IMR-90 (cell line): Measurements from ENCODE around the gene SVEP1. TPM values are rescaled to one million over a fixed set of nuclear protein-coding genes. Genes with fewer than 3 reads are reported as not detected.

ENCODE experiments used
- ATAC-seq: fragments of 200-7000 bp; cut with Tn5 transposase; 2 replicates; pipeline ENCODE4 v1.9.1; 2020; ENCODE audit warnings: low read depth, mild to moderate bottlenecking, moderate library complexity
- BruUV-seq: library from RNA; stranded (reverse); fragments of 400-500 nt; replicated peaks from 2 replicates; lab custom pipeline; 2021; lab: Mats Ljungman, UMichigan
- CTCF ChIA-PET: fragments of 300-600 bp; formaldehyde crosslinking; extraction: SDS; loops from one replicate; lab custom pipeline; 2021; ENCODE audit warnings: antibody characterized with exemption; lab: Yijun Ruan, JAX
- POLR2A ChIA-PET: fragments of 300-600 bp; sonication (Branson Sonifier 250); formaldehyde crosslinking; loops from one replicate; lab custom pipeline; 2022; ENCODE audit warnings: antibody characterized with exemption; ENCODE audit not compliant: unreplicated experiment; lab: Charles Lee
- DNase-seq: peaks from one replicate; pipeline ENCODE4 v3.0.0; 2013
- H2AFZ ChIP-seq: replicated peaks from 2 replicates; pipeline ENCODE3; 2013; ENCODE audit warnings: low read length, mild to moderate bottlenecking; ENCODE audit not compliant: poor library complexity
- H2AK5ac ChIP-seq: 2 replicates; pipeline ENCODE4 v1.6.1; 2013; ENCODE audit warnings: low read depth, low read length, inconsistent platforms
- H2AK9ac ChIP-seq: replicated peaks from 2 replicates; pipeline ENCODE3; 2013; ENCODE audit warnings: mild to moderate bottlenecking, low read depth, low read length, moderate library complexity; ENCODE audit not compliant: poor library complexity
- H2BK120ac ChIP-seq: 2 replicates; pipeline ENCODE4 v1.6.1; 2013; ENCODE audit warnings: low read depth, low read length, inconsistent platforms
- H2BK15ac ChIP-seq: 3 replicates; pipeline ENCODE4 v1.6.1; 2013; ENCODE audit warnings: low read depth, low read length, inconsistent platforms
- H2BK20ac ChIP-seq: 2 replicates; pipeline ENCODE4 v1.6.1; 2013; ENCODE audit warnings: low read depth, mild to moderate bottlenecking, inconsistent platforms, low read length, moderate library complexity
- H2BK5ac ChIP-seq: 2 replicates; pipeline ENCODE4 v1.6.1; 2013; ENCODE audit warnings: mild to moderate bottlenecking, low read depth, low read length, inconsistent platforms; ENCODE audit not compliant: poor library complexity, severe bottlenecking
- H3K14ac ChIP-seq: replicated peaks from 2 replicates; pipeline ENCODE4 v1.6.1; 2013; ENCODE audit warnings: low read depth, low read length, inconsistent platforms
- H3K18ac ChIP-seq: 2 replicates; pipeline ENCODE4 v1.6.1; 2013; ENCODE audit warnings: low read depth, low read length, control low read depth
- H3K23ac ChIP-seq: 2 replicates; pipeline ENCODE4 v1.6.1; 2013; ENCODE audit warnings: low read depth, low read length, inconsistent platforms
- H3K27ac ChIP-seq: 2 replicates; pipeline ENCODE4 v1.5.1; 2013; ENCODE audit warnings: mild to moderate bottlenecking, control low read depth, low read length; ENCODE audit not compliant: insufficient read depth
- H3K27me3 ChIP-seq: 2 replicates; pipeline ENCODE4 v1.6.1; 2013; ENCODE audit warnings: low read length; ENCODE audit not compliant: control insufficient read depth, insufficient read depth
- H3K36me3 ChIP-seq: 2 replicates; pipeline ENCODE4 v1.6.1; 2013; ENCODE audit warnings: low read length, mixed read lengths; ENCODE audit not compliant: control insufficient read depth, insufficient read depth
- H3K4ac ChIP-seq: 2 replicates; pipeline ENCODE4 v1.6.1; 2013; ENCODE audit warnings: low read depth, low read length, inconsistent platforms
- H3K4me1 ChIP-seq: 2 replicates; pipeline ENCODE4 v1.6.1; 2013; ENCODE audit warnings: low read length, mixed read lengths; ENCODE audit not compliant: control insufficient read depth, insufficient read depth
- H3K4me2 ChIP-seq: 2 replicates; pipeline ENCODE4 v1.6.1; 2013; ENCODE audit warnings: low read depth, mild to moderate bottlenecking, control low read depth, low read length, moderate library complexity
- H3K4me3 ChIP-seq: 2 replicates; pipeline ENCODE4 v1.5.1; 2013; ENCODE audit warnings: low read depth, mild to moderate bottlenecking, control low read depth, low read length, moderate library complexity; ENCODE audit not compliant: insufficient read depth
- H3K56ac ChIP-seq: 2 replicates; pipeline ENCODE4 v1.6.1; 2013; ENCODE audit warnings: low read length, inconsistent platforms; ENCODE audit not compliant: insufficient read depth; ENCODE audit errors: extremely low read depth
- H3K79me1 ChIP-seq, 2 experiments: 2 replicates each; pipeline ENCODE4 v1.6.1; 2013; ENCODE audit warnings: low read length in 2 of 2, inconsistent platforms in 1 of 2, low read depth in 1 of 2
- H3K9ac ChIP-seq: 2 replicates; pipeline ENCODE4 v1.6.1; 2013; ENCODE audit warnings: low read depth, low read length, control low read depth
- H3K9me1 ChIP-seq: 2 replicates; pipeline ENCODE4 v1.6.1; 2013; ENCODE audit warnings: low read length, inconsistent platforms; ENCODE audit not compliant: insufficient read depth
- H3K9me3 ChIP-seq: 2 replicates; pipeline ENCODE4 v1.6.1; 2013; ENCODE audit warnings: low read length; ENCODE audit not compliant: control insufficient read depth, insufficient read depth
- H4K20me1 ChIP-seq: 2 replicates; pipeline ENCODE4 v1.6.1; 2013; ENCODE audit warnings: low read length, inconsistent platforms; ENCODE audit not compliant: insufficient read depth
- H4K5ac ChIP-seq: 2 replicates; pipeline ENCODE4 v1.6.1; 2013; ENCODE audit warnings: mild to moderate bottlenecking, low read depth, low read length, control low read depth
- H4K8ac ChIP-seq, 2 experiments: 2 replicates each; pipeline ENCODE4 v1.6.1; 2013; ENCODE audit warnings: low read depth in 2 of 2, low read length in 2 of 2, control low read depth in 1 of 2, inconsistent platforms in 1 of 2
- H4K91ac ChIP-seq: 2 replicates; pipeline ENCODE4 v1.6.1; 2013; ENCODE audit warnings: low read depth, low read length, inconsistent platforms; ENCODE audit not compliant: insufficient read depth
- BHLHE40 ChIP-seq: fragments of 150-350 bp; IDR thresholded peaks from 2 replicates; pipeline ENCODE4 v1.6.1; 2016; ENCODE audit warnings: mild to moderate bottlenecking, low read depth, low read length
- CEBPB ChIP-seq: IDR thresholded peaks from 2 replicates; pipeline ENCODE4 v1.6.1; 2012; ENCODE audit warnings: low read depth, low read length, improper control_type of control experiment
- WGBS, 2 experiments: methylation state at CpG; one replicate each; pipeline versions ENCODE4 v1.1.5 to v1.1.7; 2013; ENCODE audit warnings: missing lambda C conversion rate in 2 of 2; ENCODE audit not compliant: insufficient read length in 1 of 2; ENCODE audit errors: extremely low coverage in 2 of 2; 5-methylcytosine and 5-hydroxymethylcytosine counted together
- dilution Hi-C: fragments of 300-500 bp; cut with HindIII; formaldehyde crosslinking; loops from one replicate; pipeline ENCODE4 v1.14.3; 2018; ENCODE audit warnings: low sequenced_read_pairs; ENCODE audit not compliant: unreplicated experiment
- in situ Hi-C: fragments of 300-500 bp; cut with MboI; formaldehyde crosslinking; loops from 3 replicates; pipeline ENCODE4 v1.14.3; 2019; ENCODE audit warnings: low sequenced_read_pairs, inconsistent platforms, mixed read lengths
- intact Hi-C: fragments of 100-400 bp; cut with micrococcal nuclease; formaldehyde crosslinking; loops from 2 replicates; pipeline ENCODE4 v1.10.0; 2022
- polyA plus RNA-seq, 3 experiments: library from polyadenylated mRNA; depleted of rRNA; stranded (reverse); fragments of >200 nt; gene quantifications; 2 replicates each; pipeline ENCODE4 v1.2.3, GENCODE V29; 2012; ENCODE audit warnings: low replicate concordance in 1 of 3
- total RNA-seq: library from RNA; depleted of rRNA; stranded (reverse); fragments of >200 nt; gene quantifications from 2 replicates; pipeline ENCODE4 v1.2.3, GENCODE V29; 2012

The SVEP1 gene
- total and polyA plus RNA-seq, 2 of the 4 experiments (the other 2 are of a cell fraction), result 4.8 to 16.7 TPM

DNA sequence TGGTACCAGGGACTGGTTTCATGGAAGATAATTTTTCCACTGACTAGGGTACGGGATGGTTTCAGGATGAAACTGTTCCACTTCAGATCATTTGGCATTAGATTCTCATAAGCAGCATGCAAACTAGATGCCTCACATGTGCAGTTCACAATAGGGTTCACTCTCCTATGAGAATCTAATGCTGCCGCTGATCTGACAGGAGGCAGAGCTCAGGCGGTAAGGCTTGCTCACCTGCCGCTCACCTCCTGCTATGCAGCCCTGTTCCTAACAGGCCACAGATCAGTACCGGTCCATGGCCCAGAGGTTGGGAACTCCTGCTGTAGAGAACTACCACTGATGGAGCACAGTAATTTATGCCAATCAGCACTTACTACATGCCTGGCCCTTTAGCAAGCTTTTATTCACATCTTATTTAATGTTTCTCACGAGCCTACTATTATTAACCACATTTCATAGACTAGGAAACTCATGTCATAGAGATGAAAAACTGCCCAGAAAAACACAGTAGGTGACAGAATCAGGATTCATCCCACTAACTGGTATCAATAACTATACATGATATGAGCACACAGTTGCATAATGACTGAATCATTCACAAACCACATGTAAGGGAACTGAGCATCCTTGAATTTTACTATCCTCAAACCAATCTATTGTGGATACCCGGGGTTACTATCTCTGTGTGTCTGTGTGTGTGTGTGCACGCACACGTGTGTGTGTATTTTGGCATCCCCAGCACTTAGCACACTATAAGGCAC is 46.5 kb downstream of the SVEP1 start:
- ChIA-PET CTCF (no interaction called here), POLR2A (no interaction called here)
- Histone ChIP-seq H4K20me1 (no peaks in the 10 kb centered on the region), H3K56ac (no peak overlapping the region), H3K18ac (no peak overlapping the region), H3K9me3 (no peaks in the 10 kb centered on the region), H2AFZ (no peak overlapping the region), H3K9me1 (no peaks in the 10 kb centered on the region), H3K23ac (no peak overlapping the region), H3K4ac (no peak overlapping the region), H3K4me2 (no peak overlapping the region), H2BK20ac (no peak overlapping the region), H4K91ac (no peak overlapping the region), H3K79me1 (no peaks in the 10 kb centered on the region), H3K4me3 (no peak overlapping the region), H2BK120ac (no peak overlapping the region), H3K14ac (no peak overlapping the region), H2AK5ac (no peak overlapping the region), H2AK9ac (no peak overlapping the region), H3K9ac (no peak overlapping the region), H3K27me3 (no peaks in the 10 kb centered on the region), H4K5ac (no peak overlapping the region), H3K36me3 (no peaks in the 10 kb centered on the region), H3K4me1 (no peaks in the 10 kb centered on the region; the same call in 1 of the 2 replicates), H3K27ac (no peak overlapping the region), H2BK5ac (no peak overlapping the region), H2BK15ac (no peak overlapping the region), H4K8ac (no peak overlapping the region)
- intact Hi-C loops (no loop called here), in situ Hi-C loops (no loop called here), dilution Hi-C loops (no loop called here)
- ATAC-seq (no peak), DNase-seq (peak; percentile 28)
- BruUV-seq, result no TSS peak
- TF ChIP-seq BHLHE40, result no peak
- peak; percentile 39; the same call in 1 of the 2 replicates for TF ChIP-seq CEBPB
- 74% methylated on average over 5 of the region's 9 CpGs; no CpG with 5 or more reads in 1 of the 2 experiments for WGBS, 2 experiments
